Measurements from ENCODE around the gene CER1.

Gene CER1

GRCh38 chr9:14710804-14711203 lies 11.7 kb downstream of the CER1 start:
- DNase-seq (ENCODE audit: low spot score) (no peak), ATAC-seq (ENCODE audit: low read depth) (peak; percentile 77)
- H3K9me3 ChIP-seq (ENCODE audit: severe bottlenecking), result no peaks in the 10 kb centered on the region
- no peak overlapping the region for H3K27ac ChIP-seq (ENCODE audit: poor library complexity, severe bottlenecking)
- H3K27me3 ChIP-seq (ENCODE audit: insufficient read depth, poor library complexity, severe bottlenecking), result no peaks in the 10 kb centered on the region
- H3K4me3 ChIP-seq (ENCODE audit: severe bottlenecking), result no peak overlapping the region
- no peaks in the 10 kb centered on the region for H3K4me1 ChIP-seq (ENCODE audit: insufficient read depth, poor library complexity, severe bottlenecking)
- no peaks in the 10 kb centered on the region for H3K36me3 ChIP-seq (ENCODE audit: low read depth)
- no peak for TF ChIP-seq CTCF (IDR thresholded peaks at IDR 0.05; ENCODE audit: poor library complexity, severe bottlenecking)

DNA sequence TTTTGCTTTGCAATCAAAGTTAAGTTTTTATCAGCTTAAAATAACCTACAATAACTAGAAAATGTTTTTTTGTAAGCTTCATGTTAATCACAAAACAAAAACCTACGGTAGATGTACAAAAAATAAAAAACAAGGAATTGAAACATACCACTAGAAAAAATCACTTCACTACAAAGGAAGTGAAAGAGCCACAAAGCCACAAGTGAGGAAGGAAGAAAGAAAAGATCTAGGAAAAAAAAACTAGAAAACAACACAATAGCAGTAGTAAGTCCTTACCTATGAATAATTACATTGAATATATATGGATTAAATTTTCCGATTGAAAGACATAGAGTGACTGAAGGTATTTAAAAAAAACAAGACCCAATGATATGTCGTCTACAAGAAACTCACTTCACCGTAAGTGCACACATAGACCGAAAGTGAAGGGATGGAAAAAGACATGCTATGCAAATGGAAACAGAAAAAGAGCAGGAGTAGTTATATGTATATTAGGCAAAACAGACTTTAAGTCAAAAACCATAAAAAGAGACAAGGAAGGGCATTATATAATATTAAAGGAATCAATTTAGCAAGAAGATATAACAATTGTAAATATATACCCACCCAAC lies 15.9 kb downstream of the CER1 start:
- Histone ChIP-seq H3K36me3 (ENCODE audit: low read depth) (no peaks in the 10 kb centered on the region), H3K27ac (ENCODE audit: poor library complexity, severe bottlenecking) (no peak overlapping the region), H3K27me3 (ENCODE audit: insufficient read depth, poor library complexity, severe bottlenecking) (no peaks in the 10 kb centered on the region), H3K9me3 (ENCODE audit: severe bottlenecking) (peaks cover 3% of the 10 kb centered on the region), H3K4me1 (ENCODE audit: insufficient read depth, poor library complexity, severe bottlenecking) (no peaks in the 10 kb centered on the region), H3K4me3 (ENCODE audit: severe bottlenecking) (no peak overlapping the region)
- no peak for TF ChIP-seq CTCF (IDR thresholded peaks at IDR 0.05; ENCODE audit: poor library complexity, severe bottlenecking)
- no peak for DNase-seq (ENCODE audit: low spot score)
- no peak for ATAC-seq (ENCODE audit: low read depth)

DNA sequence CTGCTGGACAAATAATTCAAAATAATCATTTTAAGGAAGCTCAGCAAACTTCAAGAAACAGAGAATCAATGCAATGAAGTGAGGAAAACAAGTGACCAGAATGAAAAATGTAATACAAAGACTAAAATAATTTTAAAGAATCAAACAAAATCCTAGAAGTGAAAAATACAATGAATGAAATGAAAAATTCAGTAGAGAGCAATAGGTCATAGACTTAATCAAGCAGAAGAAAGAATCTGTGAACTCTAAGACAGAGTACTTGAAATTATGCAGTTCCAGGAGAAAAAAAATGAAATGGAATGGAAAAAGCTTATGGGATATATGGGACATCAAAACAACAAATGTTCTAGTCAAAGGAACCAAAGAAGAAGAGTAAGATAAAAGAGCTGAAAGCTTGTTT lies 17.5 kb downstream of the CER1 start:
- Histone ChIP-seq H3K4me1 (ENCODE audit: insufficient read depth, poor library complexity, severe bottlenecking) (no peaks in the 10 kb centered on the region), H3K9me3 (ENCODE audit: severe bottlenecking) (peaks cover 3% of the 10 kb centered on the region)
- no peak for ATAC-seq (ENCODE audit: low read depth)

DNA sequence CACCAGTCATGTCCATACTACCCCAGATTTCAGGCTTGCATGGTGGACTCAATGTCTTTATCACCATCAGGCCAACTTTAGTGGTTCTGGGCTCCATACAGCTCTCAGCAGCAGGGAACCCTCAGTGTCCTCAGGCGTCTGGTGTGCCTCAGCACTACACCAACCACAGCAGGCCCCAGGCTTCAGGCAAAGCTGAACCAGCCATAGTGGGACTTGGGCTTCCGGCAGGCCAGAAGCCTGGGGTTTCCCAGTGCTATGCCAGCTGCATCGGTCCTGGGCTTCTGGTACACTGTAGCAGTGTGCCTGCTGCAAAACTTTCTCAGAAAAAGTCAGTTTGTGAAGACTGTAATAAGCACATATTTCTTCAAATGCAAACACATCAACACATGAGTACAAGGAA lies 18.3 kb downstream of the CER1 start:
- Histone ChIP-seq H3K4me3 (ENCODE audit: severe bottlenecking) (no peak overlapping the region), H3K9me3 (ENCODE audit: severe bottlenecking) (peaks cover 3% of the 10 kb centered on the region), H3K27ac (ENCODE audit: poor library complexity, severe bottlenecking) (no peak overlapping the region), H3K27me3 (ENCODE audit: insufficient read depth, poor library complexity, severe bottlenecking) (peaks cover 2% of the 10 kb centered on the region), H3K4me1 (ENCODE audit: insufficient read depth, poor library complexity, severe bottlenecking) (no peaks in the 10 kb centered on the region), H3K36me3 (ENCODE audit: low read depth) (no peaks in the 10 kb centered on the region)
- ATAC-seq (ENCODE audit: low read depth) (no peak), DNase-seq (ENCODE audit: low spot score) (no peak)
- no peak for TF ChIP-seq CTCF (IDR thresholded peaks at IDR 0.05; ENCODE audit: poor library complexity, severe bottlenecking)

More for the DNA sequence above, 17.5 kb downstream of the CER1 start:
- Histone ChIP-seq H3K4me3 (ENCODE audit: severe bottlenecking) (no peak overlapping the region), H3K36me3 (ENCODE audit: low read depth) (no peaks in the 10 kb centered on the region), H3K27ac (ENCODE audit: poor library complexity, severe bottlenecking) (no peak overlapping the region), H3K27me3 (ENCODE audit: insufficient read depth, poor library complexity, severe bottlenecking) (no peaks in the 10 kb centered on the region)
- no peak for DNase-seq (ENCODE audit: low spot score)
- no peak for TF ChIP-seq CTCF (IDR thresholded peaks at IDR 0.05; ENCODE audit: poor library complexity, severe bottlenecking)

GRCh38 chr9:14702200-14702720 lies 20.3 kb downstream of the CER1 start:
- no peak overlapping the region for H3K27ac ChIP-seq (ENCODE audit: poor library complexity, severe bottlenecking)
- H3K4me3 ChIP-seq (ENCODE audit: severe bottlenecking), result no peak overlapping the region
- TF ChIP-seq CTCF (IDR thresholded peaks at IDR 0.05; ENCODE audit: poor library complexity, severe bottlenecking), result no peak
- no peak for ATAC-seq (ENCODE audit: low read depth)
- peaks cover 4% of the 10 kb centered on the region for H3K27me3 ChIP-seq (ENCODE audit: insufficient read depth, poor library complexity, severe bottlenecking)
- H3K4me1 ChIP-seq (ENCODE audit: insufficient read depth, poor library complexity, severe bottlenecking), result no peaks in the 10 kb centered on the region
- H3K36me3 ChIP-seq (ENCODE audit: low read depth), result no peaks in the 10 kb centered on the region
- DNase-seq (ENCODE audit: low spot score), result no peak
- peaks cover 3% of the 10 kb centered on the region for H3K9me3 ChIP-seq (ENCODE audit: severe bottlenecking)

All from RWPE2 (cell line).